Renal cortex interstitium (tissue), 11 donors: ENCODE data around the gene KCNMA1. TPM values are rescaled to one million over a fixed set of nuclear protein-coding genes. Genes with fewer than 3 reads are reported as not detected.

Source experiments
- DNase-seq, 11 donors: peaks; one replicate each; pipeline ENCODE4 v3.0.0-alpha.2; 2013; ENCODE audit warnings: low read depth in 9 of 11, low spot score in 4 of 11; ENCODE audit errors: extremely low read depth in 1 of 11
- polyA plus RNA-seq, 3 donors: library from polyadenylated mRNA; unstranded; fragments of 120-200 nt; gene quantifications; one replicate each; pipeline ENCODE4 v1.2.1, GENCODE V29; 2013; ENCODE audit not compliant: insufficient read length in 3 of 3

The KCNMA1 gene
- polyA plus RNA-seq, 3 donors: 3.3 to 3.7 (median 3.3) TPM

- no peak for DNase-seq
Observed at GRCh38 chr10:77383861-77384553, 253.6 kb downstream of the KCNMA1 start.

- no peak for DNase-seq
Observed at GRCh38 chr10:77381750-77382149, 255.9 kb downstream of the KCNMA1 start.

- no peak for DNase-seq
Observed at GRCh38 chr10:77380723-77381122, 256.9 kb downstream of the KCNMA1 start.

GRCh38 chr10:77380191-77380590 is 257.4 kb downstream of the KCNMA1 start:
- DNase-seq: no peak

GRCh38 chr10:77378366-77379349 is 258.9 kb downstream of the KCNMA1 start:
- no peak for DNase-seq

- DNase-seq: no peak
Observed at GRCh38 chr10:77377678-77378352, 259.8 kb downstream of the KCNMA1 start.

- DNase-seq: no peak
Observed at GRCh38 chr10:77377034-77377433, 260.6 kb downstream of the KCNMA1 start.

GRCh38 chr10:77374189-77374656 is 263.4 kb downstream of the KCNMA1 start:
- DNase-seq: peak in 1 of 11 donors; percentile 24

- no peak for DNase-seq
Observed at GRCh38 chr10:77371848-77372799, 265.5 kb downstream of the KCNMA1 start.

GRCh38 chr10:77371421-77371820 is 266.2 kb downstream of the KCNMA1 start:
- DNase-seq: no peak

GRCh38 chr10:77368006-77368405 is 269.6 kb downstream of the KCNMA1 start:
- DNase-seq: no peak

- no peak for DNase-seq
Observed at GRCh38 chr10:77363210-77363609, 274.4 kb downstream of the KCNMA1 start.

GRCh38 chr10:77361831-77362230 is 275.8 kb downstream of the KCNMA1 start:
- DNase-seq: no peak

GRCh38 chr10:77361426-77361825 is 276.2 kb downstream of the KCNMA1 start:
- DNase-seq: no peak

GRCh38 chr10:77360835-77361234 is 276.8 kb downstream of the KCNMA1 start:
- DNase-seq: no peak

- no peak for DNase-seq
Observed at GRCh38 chr10:77359950-77360520, 277.6 kb downstream of the KCNMA1 start.

GRCh38 chr10:77359287-77359691 is 278.3 kb downstream of the KCNMA1 start:
- no peak for DNase-seq

GRCh38 chr10:77358656-77359055 is 279.0 kb downstream of the KCNMA1 start:
- DNase-seq: no peak
